SK-N-SH (cell line): ENCODE results near the gene MACROD2. TPM values are rescaled to one million over a fixed set of nuclear protein-coding genes. Genes with fewer than 3 reads are reported as not detected.

Experiments
- CTCF ChIA-PET: fragments of 300-600, 350-600 bp; formaldehyde crosslinking; extraction: SDS; loops from one replicate; lab custom pipeline; 2021; lab: Yijun Ruan, JAX
- POLR2A ChIA-PET: fragments of 350-600 bp; sonication (Branson Sonifier 250); formaldehyde crosslinking; extraction: SDS; loops from one replicate; lab custom pipeline; 2020; ENCODE audit warnings: antibody characterized with exemption, inconsistent platforms; lab: Yijun Ruan, JAX
- DNase-seq: peaks from one replicate; pipeline ENCODE4 v3.0.0; 2012
- H2AFZ ChIP-seq: fragments of 200-600 bp; sonication (generic); 2 replicates; pipeline ENCODE4 v1.8.1; 2016; ENCODE audit warnings: antibody characterized with exemption, mild to moderate bottlenecking, low read depth
- H3F3A ChIP-seq: fragments of 200-600 bp; sonication (generic); replicated peaks from 2 replicates; pipeline ENCODE3; 2016; ENCODE audit warnings: antibody characterized with exemption, mild to moderate bottlenecking; ENCODE audit not compliant: insufficient read depth
- H3K27ac ChIP-seq, 2 experiments: fragments of 200-500 bp in 1 of 2; fragments of 200-600 bp in 1 of 2; sonication (Bioruptor generic) in 1 of 2; sonication (generic), shearing (Covaris generic) in 1 of 2; 2 replicates each; pipeline versions ENCODE4 v1.5.1 to v1.6.1; 2014 to 2016; ENCODE audit warnings: low read depth in 2 of 2, inconsistent platforms in 1 of 2, low read length in 1 of 2, mild to moderate bottlenecking in 1 of 2, mixed read lengths in 1 of 2
- H3K27me3 ChIP-seq: fragments of 200-600 bp; sonication (generic), shearing (Covaris generic); 2 replicates; pipeline ENCODE4 v1.6.1; 2016; ENCODE audit warnings: mixed run types; ENCODE audit not compliant: insufficient read depth
- H3K36me3 ChIP-seq, 2 experiments: fragments of 200-500 bp in 1 of 2; fragments of 200-600 bp in 1 of 2; sonication (Bioruptor generic) in 1 of 2; sonication (generic) in 1 of 2; replicated peaks in 1 of 2; 2 replicates each; pipeline versions ENCODE3 to v1.5.1; 2014 to 2016; ENCODE audit warnings: low read length in 1 of 2, mild to moderate bottlenecking in 1 of 2; ENCODE audit not compliant: insufficient read depth in 2 of 2, control insufficient read depth in 1 of 2
- H3K4me1 ChIP-seq, 2 experiments: fragments of 200-500 bp in 1 of 2; fragments of 200-600 bp in 1 of 2; sonication (Bioruptor generic) in 1 of 2; sonication (generic), shearing (Covaris generic) in 1 of 2; 2 replicates each; pipeline versions ENCODE4 v1.5.1 to v1.6.1; 2014 to 2016; ENCODE audit warnings: low read depth in 1 of 2, low read length in 1 of 2, mixed run types in 1 of 2; ENCODE audit not compliant: insufficient read depth in 2 of 2, control insufficient read depth in 1 of 2
- H3K4me2 ChIP-seq: fragments of 200-600 bp; sonication (generic), shearing (Covaris generic); 2 replicates; pipeline ENCODE4 v1.6.1; 2017; ENCODE audit warnings: mixed run types
- H3K4me3 ChIP-seq, 2 experiments: fragments of 200-500 bp in 1 of 2; fragments of 200-600 bp in 1 of 2; sonication (Bioruptor generic) in 1 of 2; sonication (generic), shearing (Covaris generic) in 1 of 2; 2 replicates each; pipeline versions ENCODE4 v1.5.1 to v1.8.1; 2014 to 2016; ENCODE audit warnings: low read depth in 2 of 2, inconsistent platforms in 1 of 2, low read length in 1 of 2, mild to moderate bottlenecking in 1 of 2, mixed read lengths in 1 of 2, moderate library complexity in 1 of 2
- H3K79me2 ChIP-seq: fragments of 200-600 bp; sonication (generic); 2 replicates; pipeline ENCODE4 v1.8.1; 2017; ENCODE audit warnings: mild to moderate bottlenecking; ENCODE audit not compliant: insufficient read depth
- H3K9ac ChIP-seq: fragments of 200-600 bp; sonication (generic); 2 replicates; pipeline ENCODE4 v1.6.1; 2017; ENCODE audit warnings: mixed run types
- H3K9me2 ChIP-seq: fragments of 200-600 bp; sonication (generic); 2 replicates; pipeline ENCODE4 v1.6.1; 2017; ENCODE audit warnings: mixed run types
- H3K9me3 ChIP-seq: fragments of 200-600 bp; sonication (generic); 2 replicates; pipeline ENCODE4 v1.6.1; 2017; ENCODE audit warnings: mixed run types, mild to moderate bottlenecking, moderate library complexity
- H4K20me1 ChIP-seq: fragments of 200-600 bp; sonication (generic); 2 replicates; pipeline ENCODE4 v1.6.1; 2017; ENCODE audit warnings: mild to moderate bottlenecking, mixed run types; ENCODE audit not compliant: insufficient read depth
- ELF1 ChIP-seq: IDR thresholded peaks from 2 replicates; pipeline ENCODE4 v1.4.0; 2012
- EZH2phosphoT487 ChIP-seq: fragments of 200-600 bp; sonication (generic); IDR thresholded peaks from 2 replicates; pipeline ENCODE4 v1.6.1; 2017; ENCODE audit warnings: low read depth, mixed run types, mild to moderate bottlenecking, antibody characterized with exemption, moderate library complexity, borderline replicate concordance
- FOXM1 ChIP-seq: IDR thresholded peaks from 2 replicates; pipeline ENCODE4 v1.4.0; 2012; ENCODE audit warnings: low read depth, mild to moderate bottlenecking
- JUND ChIP-seq: IDR thresholded peaks from 2 replicates; pipeline ENCODE4 v1.4.0; 2012
- NFIC ChIP-seq: IDR thresholded peaks from 2 replicates; pipeline ENCODE4 v1.4.0; 2012; ENCODE audit warnings: borderline replicate concordance
- NRF1 ChIP-seq: IDR thresholded peaks from 2 replicates; pipeline ENCODE4 v1.6.1; 2012; ENCODE audit warnings: low read depth, mild to moderate bottlenecking, low read length
- RAD21 ChIP-seq: IDR thresholded peaks from 2 replicates; pipeline ENCODE4 v1.6.1; 2012; ENCODE audit warnings: mild to moderate bottlenecking, low read length
- RFX5 ChIP-seq: IDR thresholded peaks from 2 replicates; pipeline ENCODE4 v1.6.1; 2012; ENCODE audit warnings: mild to moderate bottlenecking, improper control_type of control experiment, low read length
- RXRA ChIP-seq: IDR thresholded peaks from 2 replicates; pipeline ENCODE4 v1.4.0; 2012; ENCODE audit warnings: low read depth, mild to moderate bottlenecking, borderline replicate concordance
- SIN3A ChIP-seq: IDR thresholded peaks from 2 replicates; pipeline ENCODE4 v1.6.1; 2012; ENCODE audit warnings: low read depth, mild to moderate bottlenecking, low read length, moderate library complexity, borderline replicate concordance
- TAF1 ChIP-seq: IDR thresholded peaks from 2 replicates; pipeline ENCODE4 v1.6.1; 2012; ENCODE audit warnings: low read depth, mild to moderate bottlenecking, low read length, moderate library complexity, borderline replicate concordance
- TEAD4 ChIP-seq: IDR thresholded peaks from 2 replicates; pipeline ENCODE4 v1.4.0; 2012; ENCODE audit warnings: mild to moderate bottlenecking, borderline replicate concordance; ENCODE audit not compliant: insufficient read depth
- WGBS: methylation state at CpG from one replicate; pipeline ENCODE4 v1.1.6; 2017; ENCODE audit warnings: low lambda C conversion rate; 5-methylcytosine and 5-hydroxymethylcytosine counted together
- polyA plus RNA-seq, 3 experiments: library from polyadenylated mRNA; depleted of rRNA; stranded (reverse); fragments of >200 nt; gene quantifications; 2 replicates each; pipeline ENCODE4 v1.2.3, GENCODE V29; 2012
- TF ChIP-seq, protein P1 (sequence below): IDR thresholded peaks from 2 replicates; pipeline ENCODE4; 2012
- TF ChIP-seq, protein P2 (sequence below): IDR thresholded peaks from 2 replicates; pipeline ENCODE4 v1.4.0; 2012; ENCODE audit warnings: low read depth, borderline replicate concordance
- TF ChIP-seq, protein P3 (sequence below): fragments of 200-600 bp; sonication (generic); IDR thresholded peaks from 2 replicates; pipeline ENCODE4 v1.6.1; 2017; ENCODE audit warnings: antibody characterized with exemption, mild to moderate bottlenecking, moderate library complexity
- TF ChIP-seq, protein P4 (sequence below): IDR thresholded peaks from 2 replicates; pipeline ENCODE4 v1.4.0; 2012; ENCODE audit warnings: low read depth, borderline replicate concordance
- TF ChIP-seq, protein P5 (sequence below): fragments of 150-350 bp; IDR thresholded peaks from 2 replicates; pipeline ENCODE4 v1.6.1; 2017; ENCODE audit warnings: antibody characterized with exemption, low read length, low read depth, borderline replicate concordance

The MACROD2 gene
- polyA plus RNA-seq, 1 of the 3 experiments (the other 2 are of a cell fraction), result 0.33 TPM

DNA sequence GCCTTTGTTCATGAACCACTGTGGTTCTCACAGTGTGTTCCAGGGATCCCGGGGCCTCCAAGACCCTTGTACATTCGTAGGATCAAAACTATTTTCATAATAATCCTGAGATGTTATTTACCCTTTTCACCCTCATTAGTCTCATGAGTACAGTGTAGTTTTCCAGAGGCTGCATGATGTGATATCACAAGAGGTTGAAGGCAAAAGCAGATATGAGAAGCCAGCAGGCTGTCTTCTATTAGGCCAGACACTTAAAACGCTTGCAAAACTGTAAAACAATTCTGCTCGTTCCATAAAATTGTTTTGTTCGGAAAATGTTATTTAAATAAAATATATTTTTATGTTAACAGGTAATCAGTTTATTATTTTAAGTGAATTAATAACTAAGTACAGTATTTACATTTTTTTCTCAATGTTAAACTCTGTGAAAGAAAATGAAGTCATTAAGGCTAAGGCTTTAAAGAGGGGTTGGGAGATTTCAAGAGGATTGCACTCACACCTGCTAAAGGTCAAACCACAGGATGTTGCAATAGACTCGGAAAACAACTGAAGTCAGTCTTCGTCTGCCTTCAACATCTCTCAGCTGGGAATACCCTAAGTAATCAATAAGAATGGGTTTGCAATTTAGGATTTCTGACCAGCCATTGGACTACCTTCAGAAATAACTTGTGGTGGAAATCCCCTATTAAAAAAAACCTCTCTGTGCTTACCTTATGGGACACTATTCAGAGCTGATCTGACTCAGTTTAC lies 2103.7 kb downstream of the MACROD2 start (continued):
- TF ChIP-seq EZH2phosphoT487 (no peak), TAF1 (no peak)

DNA sequence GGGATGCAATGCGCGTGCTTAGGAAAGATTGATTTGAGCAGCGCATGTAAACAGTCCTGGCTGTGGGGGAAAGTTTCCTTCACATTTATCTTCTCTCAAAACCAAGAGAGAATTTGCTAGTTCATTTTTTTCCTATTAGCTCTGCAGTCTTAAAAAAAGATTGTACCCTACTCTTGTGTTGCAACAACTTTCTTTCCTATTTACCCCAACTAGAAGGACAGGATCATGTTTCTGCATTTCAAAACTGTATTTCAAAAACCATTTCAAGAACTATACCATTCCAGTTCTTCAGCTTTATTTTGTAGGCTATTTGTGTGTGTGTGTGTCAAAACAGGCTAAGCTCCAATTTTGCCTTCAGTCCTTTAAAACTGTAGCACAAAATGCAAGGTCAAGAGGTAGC lies 2104.8 kb downstream of the MACROD2 start:
- CTCF ChIA-PET, result interaction anchor here (0.8 to 1.0 kb wide), 3 partner anchors 9 to 26 kb away, joined by 3 to 4 read pairs (median 3); no protein-coding TSS in a partner anchor
- H3K4me3 ChIP-seq, result no peak overlapping the region

DNA sequence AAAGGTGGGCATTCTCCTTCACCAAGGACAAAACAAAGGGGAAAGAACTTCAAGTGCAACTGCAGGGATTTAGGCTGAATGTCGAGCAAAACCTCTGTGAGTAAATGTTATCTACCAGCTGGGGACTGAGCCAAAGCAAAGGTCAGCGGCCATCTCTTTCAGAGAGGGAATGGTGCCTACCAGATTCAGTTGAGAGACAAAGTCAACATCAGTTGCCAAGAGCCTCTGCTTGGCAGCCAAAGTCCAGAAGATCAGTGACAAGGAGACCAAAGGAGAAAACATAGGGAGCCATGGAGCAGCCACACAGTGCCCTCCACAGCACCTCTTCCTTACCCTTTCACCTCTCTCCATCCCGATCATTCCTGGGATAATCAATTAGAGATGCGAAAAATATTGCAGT lies 2105.5 kb downstream of the MACROD2 start:
- H3K9me3 ChIP-seq, result no peaks in the 10 kb centered on the region
- H3K27ac ChIP-seq, result no peak overlapping the region
- H3K36me3 ChIP-seq, result no peaks in the 10 kb centered on the region
- H2AFZ ChIP-seq, result no peak overlapping the region
- WGBS, result 42% methylated on average over 4 of the region's 4 CpGs
- no peak overlapping the region for H3K4me3 ChIP-seq
- ChIA-PET POLR2A (no interaction called here), CTCF (interaction anchor here (1.0 kb wide), 2 partner anchors 9 to 25 kb away, joined by 3 to 4 read pairs; no protein-coding TSS in a partner anchor)
- H3K9ac ChIP-seq, result no peak overlapping the region
- peaks cover 0 to 5% of the 10 kb centered on the region in 2 experiments; a peak in 2 of 4 replicates for H3K4me1 ChIP-seq
- no peak for DNase-seq
- H3F3A ChIP-seq, result no peaks in the 10 kb centered on the region
- no peaks in the 10 kb centered on the region for H3K9me2 ChIP-seq
- H4K20me1 ChIP-seq, result no peaks in the 10 kb centered on the region
- no peaks in the 10 kb centered on the region for H3K79me2 ChIP-seq
- TF ChIP-seq RFX5 (no peak), SIN3A (no peak), JUND (no peak), NFIC (no peak), TEAD4 (no peak), RXRA (no peak), NRF1 (no peak)
- TF ChIP-seq, protein P1, sequence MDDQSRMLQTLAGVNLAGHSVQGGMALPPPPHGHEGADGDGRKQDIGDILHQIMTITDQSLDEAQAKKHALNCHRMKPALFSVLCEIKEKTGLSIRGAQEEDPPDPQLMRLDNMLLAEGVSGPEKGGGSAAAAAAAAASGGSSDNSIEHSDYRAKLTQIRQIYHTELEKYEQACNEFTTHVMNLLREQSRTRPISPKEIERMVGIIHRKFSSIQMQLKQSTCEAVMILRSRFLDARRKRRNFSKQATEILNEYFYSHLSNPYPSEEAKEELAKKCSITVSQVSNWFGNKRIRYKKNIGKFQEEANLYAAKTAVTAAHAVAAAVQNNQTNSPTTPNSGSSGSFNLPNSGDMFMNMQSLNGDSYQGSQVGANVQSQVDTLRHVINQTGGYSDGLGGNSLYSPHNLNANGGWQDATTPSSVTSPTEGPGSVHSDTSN, result no peak
- TF ChIP-seq, protein P2, sequence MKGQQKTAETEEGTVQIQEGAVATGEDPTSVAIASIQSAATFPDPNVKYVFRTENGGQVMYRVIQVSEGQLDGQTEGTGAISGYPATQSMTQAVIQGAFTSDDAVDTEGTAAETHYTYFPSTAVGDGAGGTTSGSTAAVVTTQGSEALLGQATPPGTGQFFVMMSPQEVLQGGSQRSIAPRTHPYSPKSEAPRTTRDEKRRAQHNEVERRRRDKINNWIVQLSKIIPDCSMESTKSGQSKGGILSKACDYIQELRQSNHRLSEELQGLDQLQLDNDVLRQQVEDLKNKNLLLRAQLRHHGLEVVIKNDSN, result no peak
- TF ChIP-seq, protein P3, sequence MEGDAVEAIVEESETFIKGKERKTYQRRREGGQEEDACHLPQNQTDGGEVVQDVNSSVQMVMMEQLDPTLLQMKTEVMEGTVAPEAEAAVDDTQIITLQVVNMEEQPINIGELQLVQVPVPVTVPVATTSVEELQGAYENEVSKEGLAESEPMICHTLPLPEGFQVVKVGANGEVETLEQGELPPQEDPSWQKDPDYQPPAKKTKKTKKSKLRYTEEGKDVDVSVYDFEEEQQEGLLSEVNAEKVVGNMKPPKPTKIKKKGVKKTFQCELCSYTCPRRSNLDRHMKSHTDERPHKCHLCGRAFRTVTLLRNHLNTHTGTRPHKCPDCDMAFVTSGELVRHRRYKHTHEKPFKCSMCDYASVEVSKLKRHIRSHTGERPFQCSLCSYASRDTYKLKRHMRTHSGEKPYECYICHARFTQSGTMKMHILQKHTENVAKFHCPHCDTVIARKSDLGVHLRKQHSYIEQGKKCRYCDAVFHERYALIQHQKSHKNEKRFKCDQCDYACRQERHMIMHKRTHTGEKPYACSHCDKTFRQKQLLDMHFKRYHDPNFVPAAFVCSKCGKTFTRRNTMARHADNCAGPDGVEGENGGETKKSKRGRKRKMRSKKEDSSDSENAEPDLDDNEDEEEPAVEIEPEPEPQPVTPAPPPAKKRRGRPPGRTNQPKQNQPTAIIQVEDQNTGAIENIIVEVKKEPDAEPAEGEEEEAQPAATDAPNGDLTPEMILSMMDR, result no peak
- TF ChIP-seq, protein P4, sequence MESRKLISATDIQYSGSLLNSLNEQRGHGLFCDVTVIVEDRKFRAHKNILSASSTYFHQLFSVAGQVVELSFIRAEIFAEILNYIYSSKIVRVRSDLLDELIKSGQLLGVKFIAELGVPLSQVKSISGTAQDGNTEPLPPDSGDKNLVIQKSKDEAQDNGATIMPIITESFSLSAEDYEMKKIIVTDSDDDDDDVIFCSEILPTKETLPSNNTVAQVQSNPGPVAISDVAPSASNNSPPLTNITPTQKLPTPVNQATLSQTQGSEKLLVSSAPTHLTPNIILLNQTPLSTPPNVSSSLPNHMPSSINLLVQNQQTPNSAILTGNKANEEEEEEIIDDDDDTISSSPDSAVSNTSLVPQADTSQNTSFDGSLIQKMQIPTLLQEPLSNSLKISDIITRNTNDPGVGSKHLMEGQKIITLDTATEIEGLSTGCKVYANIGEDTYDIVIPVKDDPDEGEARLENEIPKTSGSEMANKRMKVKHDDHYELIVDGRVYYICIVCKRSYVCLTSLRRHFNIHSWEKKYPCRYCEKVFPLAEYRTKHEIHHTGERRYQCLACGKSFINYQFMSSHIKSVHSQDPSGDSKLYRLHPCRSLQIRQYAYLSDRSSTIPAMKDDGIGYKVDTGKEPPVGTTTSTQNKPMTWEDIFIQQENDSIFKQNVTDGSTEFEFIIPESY, result no peak
- TF ChIP-seq, all 33 proteins: peak for 0
- no peak overlapping the region for H3K4me2 ChIP-seq
- no peaks in the 10 kb centered on the region for H3K27me3 ChIP-seq

More for the DNA sequence above, 2104.8 kb downstream of the MACROD2 start:
- no peak overlapping the region for H3K4me2 ChIP-seq
- no peaks in the 10 kb centered on the region for H3K9me2 ChIP-seq
- WGBS, result 82% methylated on average over 3 of the region's 3 CpGs
- no peaks in the 10 kb centered on the region for H4K20me1 ChIP-seq
- H3K9ac ChIP-seq, result no peak overlapping the region
- POLR2A ChIA-PET, result no interaction called here
- H2AFZ ChIP-seq, result no peak overlapping the region
- H3K79me2 ChIP-seq, result no peaks in the 10 kb centered on the region
- H3K9me3 ChIP-seq, result no peaks in the 10 kb centered on the region
- H3K4me1 ChIP-seq, result peaks cover 0 to 5% of the 10 kb centered on the region in 2 experiments; a peak in 2 of 4 replicates
- no peaks in the 10 kb centered on the region for H3F3A ChIP-seq
- H3K27me3 ChIP-seq, result no peaks in the 10 kb centered on the region
- no peaks in the 10 kb centered on the region for H3K36me3 ChIP-seq
- no peak for DNase-seq
- H3K27ac ChIP-seq, result no peak overlapping the region
- TF ChIP-seq FOXM1 (no peak), EZH2phosphoT487 (no peak), RAD21 (no peak), ELF1 (no peak), SIN3A (no peak)
- TF ChIP-seq, protein P5, sequence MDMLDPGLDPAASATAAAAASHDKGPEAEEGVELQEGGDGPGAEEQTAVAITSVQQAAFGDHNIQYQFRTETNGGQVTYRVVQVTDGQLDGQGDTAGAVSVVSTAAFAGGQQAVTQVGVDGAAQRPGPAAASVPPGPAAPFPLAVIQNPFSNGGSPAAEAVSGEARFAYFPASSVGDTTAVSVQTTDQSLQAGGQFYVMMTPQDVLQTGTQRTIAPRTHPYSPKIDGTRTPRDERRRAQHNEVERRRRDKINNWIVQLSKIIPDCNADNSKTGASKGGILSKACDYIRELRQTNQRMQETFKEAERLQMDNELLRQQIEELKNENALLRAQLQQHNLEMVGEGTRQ, result no peak
